Lung microvascular endothelial cell (primary cell): ENCODE results near the gene SYT1. TPM values are rescaled to one million over a fixed set of nuclear protein-coding genes. Genes with fewer than 3 reads are reported as not detected.

Experiments
- DNase-seq, 2 donors: peaks; one replicate each; pipeline versions ENCODE4 v3.0.0 to v3.0.0-alpha.2; 2010; ENCODE audit warnings: low read depth in 2 of 2
- total RNA-seq: library from RNA; depleted of rRNA; stranded (reverse); fragments of >200 nt; gene quantifications from 2 replicates; pipeline ENCODE4 v1.2.1, GENCODE V29; 2014

SYT1 gene
- total RNA-seq, 1 donor from 2014 or later, result 5.4 TPM

DNA sequence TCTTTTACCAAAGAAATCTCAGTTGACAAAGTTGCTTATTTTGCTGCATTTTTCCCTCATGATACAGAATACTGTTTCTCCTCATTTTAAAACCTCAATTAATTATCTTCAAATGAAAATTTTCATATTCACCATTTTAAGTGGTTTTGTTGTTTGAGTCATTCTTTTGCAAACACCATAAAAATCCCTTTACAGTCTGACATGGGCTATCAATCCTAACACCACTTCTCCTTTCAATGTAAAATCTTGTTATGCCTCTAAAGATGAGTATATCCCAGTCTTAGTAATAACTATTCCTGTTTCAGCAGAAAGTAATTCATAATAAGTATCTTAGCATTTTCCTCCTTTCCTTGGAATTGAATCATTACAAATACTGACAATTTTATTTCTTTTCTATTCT, 192.2 kb downstream of the SYT1 start:
- no peak for DNase-seq

DNA sequence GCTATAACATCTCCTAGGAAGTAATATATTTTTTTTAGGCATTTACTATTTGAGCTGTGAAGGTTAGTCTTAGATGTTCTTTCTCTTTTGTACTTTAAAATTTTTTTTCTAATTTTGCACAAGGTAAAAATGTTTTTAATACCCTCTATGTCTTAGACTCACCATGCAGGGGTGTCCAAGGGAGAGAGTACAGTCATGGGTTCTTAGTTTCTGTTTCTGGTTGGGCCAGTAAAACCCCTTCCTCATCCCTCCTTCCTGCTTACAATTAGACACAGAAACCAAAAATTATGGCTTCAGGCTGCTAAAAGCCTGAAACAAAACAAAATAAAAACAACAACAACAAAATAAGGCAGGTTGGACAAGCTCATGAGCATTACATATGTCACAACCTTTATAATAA, 193.0 kb downstream of the SYT1 start:
- no peak for DNase-seq

DNA sequence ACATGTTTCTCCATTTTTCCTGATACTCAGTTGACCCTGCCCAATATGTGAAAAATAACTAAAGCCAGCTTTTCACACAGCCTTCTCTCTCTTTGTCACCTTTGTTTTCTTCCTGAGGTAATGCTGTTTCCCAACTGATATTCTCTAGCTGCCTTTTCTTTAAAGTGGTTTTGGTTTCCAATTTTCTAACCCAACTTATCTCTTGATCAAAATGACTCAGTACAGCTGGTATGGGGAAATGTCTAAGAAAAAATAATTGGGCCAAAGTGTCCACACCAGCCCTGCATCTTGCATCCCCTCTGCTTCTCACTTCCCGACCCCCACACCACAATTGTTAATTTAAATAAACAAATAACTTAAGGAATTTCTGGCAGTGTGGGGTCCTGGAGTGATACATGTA, 193.8 kb downstream of the SYT1 start:
- peak in 1 of 2 donors; percentile 76 for DNase-seq

DNA sequence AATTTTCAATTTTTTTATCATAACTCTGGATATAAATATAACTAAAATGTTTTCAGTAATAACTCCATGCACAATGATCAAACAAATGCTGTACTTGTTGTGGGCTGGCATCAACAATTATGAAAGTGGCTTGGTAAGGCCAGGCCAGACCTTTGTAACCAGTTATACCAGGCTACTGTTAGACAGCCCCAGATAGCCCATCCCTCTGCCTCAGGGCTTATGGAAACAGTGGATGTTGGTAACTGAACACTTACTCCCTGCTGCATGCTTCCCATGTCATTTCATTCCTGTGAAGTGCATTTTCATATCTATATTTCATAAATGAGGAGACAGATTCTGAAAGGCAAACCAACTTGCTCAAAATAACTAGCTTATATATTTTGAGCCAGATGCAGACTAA, 195.0 kb downstream of the SYT1 start:
- DNase-seq, result no peak

DNA sequence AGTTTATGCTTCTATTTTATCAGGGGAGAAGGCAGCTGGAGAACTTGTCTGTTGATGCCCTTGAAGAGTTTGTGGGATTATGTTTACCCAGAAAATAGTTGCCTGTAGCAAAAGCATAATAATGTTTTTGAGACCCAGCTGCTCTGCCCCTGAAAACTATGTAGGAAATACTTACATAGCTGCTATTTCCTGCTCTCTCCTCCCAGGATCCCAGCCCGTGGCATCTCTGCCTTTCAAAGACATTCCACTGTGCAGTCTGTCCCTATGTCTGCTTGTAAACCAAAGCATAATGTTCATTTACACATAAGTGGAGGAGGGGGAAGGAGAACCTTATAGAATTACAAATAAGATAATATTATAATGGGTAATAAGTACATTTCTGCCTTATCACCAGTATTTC, 198.7 kb downstream of the SYT1 start:
- DNase-seq, result peak in 1 of 2 donors; percentile 77

DNA sequence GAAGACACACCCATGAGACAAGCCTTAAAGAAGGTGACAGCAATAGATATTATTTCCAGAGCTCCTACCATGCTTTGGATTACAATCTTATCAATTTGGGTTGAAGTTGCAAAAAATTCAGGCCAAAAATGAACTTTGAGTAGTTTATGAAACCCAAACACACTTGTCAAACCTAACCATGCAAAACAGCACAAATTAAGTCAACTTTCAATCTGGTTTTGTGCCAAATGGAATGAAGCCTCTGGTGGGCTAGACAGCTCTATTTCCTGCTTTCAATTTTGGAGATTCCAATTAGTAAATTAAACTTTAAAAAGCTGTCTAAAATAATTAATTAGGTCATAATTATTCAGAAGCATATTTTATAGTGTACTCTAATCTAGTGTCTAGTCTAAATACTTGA, 203.4 kb downstream of the SYT1 start:
- DNase-seq, result no peak

DNA sequence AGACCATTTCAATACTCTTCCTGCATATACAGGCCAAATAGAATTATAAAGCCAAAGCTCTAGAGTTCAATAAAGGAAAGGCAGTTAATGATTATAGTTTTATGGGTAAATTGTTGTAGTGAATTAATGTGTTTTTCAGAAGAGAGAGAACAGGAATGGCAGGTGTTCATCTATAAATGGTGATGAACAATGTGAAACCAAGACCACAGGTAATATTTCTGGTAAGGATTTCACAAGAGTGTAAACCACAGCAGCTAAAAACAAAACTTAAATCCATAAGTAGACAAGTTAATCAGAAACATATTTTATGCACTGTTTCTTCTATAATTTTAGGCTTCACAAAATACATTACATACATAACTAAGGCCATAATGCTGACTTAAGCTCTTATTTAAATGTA, 204.4 kb downstream of the SYT1 start:
- DNase-seq, result no peak

DNA sequence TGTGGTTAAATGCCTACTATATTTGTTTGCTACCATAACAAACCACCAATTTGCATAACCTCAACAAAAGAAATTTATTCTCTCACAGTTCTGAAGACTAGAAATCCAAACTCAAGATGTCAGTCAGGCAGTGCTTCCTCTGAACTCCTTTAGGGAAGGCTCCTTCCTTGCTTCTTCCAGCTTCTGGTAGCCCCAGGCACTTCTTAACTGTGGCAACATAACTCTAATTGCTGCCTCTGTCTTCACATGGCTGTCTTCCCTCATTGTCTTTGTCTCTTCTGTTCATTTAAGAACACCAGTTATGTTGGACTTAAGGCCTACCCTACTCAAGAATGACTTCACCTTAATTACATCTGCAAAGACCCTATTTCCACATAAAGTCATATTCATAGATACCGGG, 206.9 kb downstream of the SYT1 start:
- no peak for DNase-seq

DNA sequence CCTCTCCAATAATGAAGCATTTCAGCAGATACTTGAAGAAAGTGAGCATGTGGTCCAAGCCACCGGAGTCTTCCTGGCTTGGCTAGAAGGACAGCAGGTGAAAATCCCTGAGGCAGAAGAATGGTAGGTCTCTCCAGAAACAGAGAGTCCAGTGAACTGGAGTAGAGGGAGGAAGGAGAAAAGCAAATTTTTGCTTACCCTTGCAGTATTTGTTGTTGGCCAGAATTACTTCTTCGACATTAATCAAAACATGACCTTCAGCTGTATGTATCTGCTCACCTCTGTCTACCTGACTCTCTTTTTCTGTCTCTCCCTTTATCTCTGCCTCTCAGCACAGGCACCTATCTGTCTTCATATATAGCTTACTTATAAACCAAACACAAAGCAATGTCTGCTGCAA, 208.9 kb downstream of the SYT1 start:
- DNase-seq, result no peak

DNA sequence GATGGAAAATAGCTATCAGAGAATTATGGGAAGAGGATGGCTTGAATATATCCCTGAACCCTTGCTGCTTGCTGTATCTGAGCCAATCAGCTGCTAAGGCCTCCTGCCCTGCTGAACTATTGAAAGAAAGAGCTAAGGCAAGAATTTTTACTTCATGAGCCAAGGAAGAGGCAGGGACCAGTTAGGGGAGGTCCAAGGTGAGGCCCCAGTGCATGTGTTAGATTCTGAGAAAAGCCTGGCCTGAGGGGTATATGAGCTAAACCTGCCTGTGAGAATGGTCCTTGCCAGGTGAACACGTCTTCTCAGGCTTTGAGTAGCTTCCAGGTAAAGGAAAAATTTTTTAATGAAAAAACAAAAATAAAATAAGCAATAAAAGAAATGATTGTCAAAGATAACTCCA, 218.0 kb downstream of the SYT1 start:
- no peak for DNase-seq

DNA sequence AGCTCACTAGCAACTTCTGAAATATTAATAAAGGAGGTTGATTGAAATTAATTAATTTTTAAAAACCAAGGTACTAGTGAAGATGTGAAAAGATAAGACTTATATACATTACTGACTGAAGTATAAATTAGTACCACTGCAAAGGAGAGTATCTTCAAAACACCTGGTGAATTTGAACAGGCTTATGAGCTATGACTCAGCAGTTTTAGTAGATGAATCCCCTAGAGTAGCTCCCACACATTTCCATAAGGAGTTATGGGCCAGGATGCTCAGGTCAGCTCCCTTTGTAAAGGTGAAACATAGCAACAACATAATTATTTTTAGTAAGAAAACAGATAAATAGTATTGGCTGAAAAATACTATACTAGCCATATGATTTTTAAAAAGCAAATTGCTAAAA, 218.6 kb downstream of the SYT1 start:
- DNase-seq, result no peak

DNA sequence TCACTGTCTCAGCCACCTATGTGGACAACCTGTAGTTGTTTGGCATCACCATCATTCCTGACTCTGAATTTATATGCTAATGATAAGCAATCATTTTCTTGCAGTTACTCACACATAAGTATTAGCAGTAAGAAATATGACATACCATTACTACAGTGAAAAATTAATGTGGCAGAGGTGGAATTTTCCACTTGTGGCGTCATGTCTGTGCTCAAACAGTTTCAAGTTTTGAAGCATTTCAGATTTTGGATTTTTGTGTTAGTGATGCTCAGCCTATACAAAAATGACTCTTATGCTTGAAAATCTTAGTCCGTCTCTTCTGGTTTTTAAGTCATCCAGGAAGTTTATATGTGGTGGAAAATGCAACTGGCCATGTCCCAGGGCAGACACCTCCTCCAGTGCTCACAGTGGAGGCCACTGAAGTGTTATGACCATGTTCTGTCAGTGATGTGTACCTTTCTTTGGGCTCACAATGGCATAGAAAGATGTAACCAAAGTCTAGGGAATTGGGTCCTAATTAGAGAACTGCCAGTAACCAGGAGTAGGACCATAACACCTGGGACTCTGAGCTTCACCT, 220.6 kb downstream of the SYT1 start:
- DNase-seq, result no peak

DNA sequence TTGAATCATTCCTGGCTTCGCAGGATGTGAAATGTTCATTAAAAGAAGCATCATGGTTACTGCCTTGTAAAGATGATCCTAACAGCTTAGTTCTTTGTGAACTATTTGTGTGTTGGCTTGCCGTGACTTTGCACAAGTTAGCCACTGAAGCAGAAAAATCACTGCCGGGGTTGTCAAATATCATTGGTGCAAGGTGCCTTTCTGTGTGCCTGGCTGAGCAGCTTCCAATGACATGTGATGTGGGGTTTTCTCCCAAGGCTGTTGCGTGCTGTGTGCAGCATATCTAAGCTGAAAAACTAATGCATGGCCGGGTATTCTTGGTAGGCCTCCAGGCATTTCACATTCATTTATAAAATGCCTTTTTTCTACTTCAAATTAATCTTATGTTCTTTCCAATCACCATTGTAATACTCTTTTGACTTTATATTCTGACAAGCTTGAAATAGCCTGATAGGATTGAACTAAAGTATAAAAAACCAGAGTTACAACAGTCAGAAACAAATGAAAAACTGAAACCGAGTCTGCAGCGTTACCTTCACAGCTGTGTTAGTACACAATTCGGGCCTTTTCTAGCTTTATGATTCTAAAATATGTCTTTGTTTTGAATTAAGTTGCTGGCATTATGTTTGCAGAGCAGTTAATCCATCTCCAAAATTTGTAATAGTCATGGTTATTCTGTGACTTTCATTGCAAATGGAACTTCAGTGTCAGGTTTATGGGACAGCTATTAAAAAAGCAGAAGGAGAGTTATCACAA, 222.1 kb downstream of the SYT1 start:
- no peak for DNase-seq

DNA sequence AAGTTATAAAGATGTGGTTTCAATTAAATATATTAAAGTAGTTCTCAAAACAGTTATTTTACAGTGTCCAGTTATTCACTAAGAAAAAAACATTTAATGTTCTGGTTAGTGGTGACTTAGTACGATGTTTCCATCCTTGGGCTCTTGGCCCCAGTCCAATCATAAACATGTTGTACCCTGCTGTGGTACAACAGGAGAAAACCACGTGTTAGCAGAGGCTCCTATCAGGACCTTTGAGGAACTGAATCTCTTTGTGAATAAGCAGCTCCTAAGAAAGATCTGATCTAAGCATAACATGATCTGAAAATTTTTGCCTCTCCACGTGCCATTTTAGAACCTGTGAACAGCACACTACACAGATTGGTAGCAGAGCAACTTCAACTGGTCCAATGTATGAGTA, 234.0 kb downstream of the SYT1 start:
- DNase-seq, result no peak

DNA sequence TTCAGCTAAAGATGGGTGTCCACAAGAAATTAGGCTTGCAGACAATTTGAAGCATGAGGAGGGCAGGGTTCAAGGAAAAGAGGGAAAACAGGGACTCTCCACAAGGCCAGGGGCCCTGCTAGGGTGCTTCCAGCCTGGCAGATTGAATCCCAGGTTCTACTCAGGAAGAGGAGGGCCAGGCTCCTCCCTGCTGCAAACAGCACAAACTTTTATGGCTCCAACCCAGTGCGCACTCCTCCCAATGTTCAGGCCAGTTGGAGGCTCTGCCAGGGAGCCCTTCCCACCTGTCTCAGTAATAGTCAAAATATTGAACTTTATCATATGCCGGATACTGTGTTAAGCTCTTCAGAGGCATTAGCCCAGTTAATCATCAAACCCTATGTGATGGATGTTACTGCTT, 244.4 kb downstream of the SYT1 start:
- no peak for DNase-seq

DNA sequence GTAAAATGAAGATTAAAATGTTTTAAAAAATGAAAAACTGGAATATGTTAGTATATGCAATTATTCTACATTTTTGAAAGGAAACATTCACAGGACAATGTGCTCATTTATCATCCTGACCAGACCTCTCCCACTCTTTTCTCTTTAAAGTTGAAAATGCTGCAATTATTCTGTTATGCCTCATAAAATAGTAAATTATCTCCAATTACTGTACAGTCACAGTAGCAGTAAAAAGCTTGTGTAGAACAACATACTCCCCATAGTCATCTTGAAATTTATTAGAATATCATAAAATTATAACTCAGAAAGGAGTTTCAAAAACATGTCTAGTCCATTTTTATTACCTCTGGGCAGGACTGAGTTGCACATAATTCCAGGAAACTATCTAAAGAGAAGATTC, 250.3 kb downstream of the SYT1 start:
- no peak for DNase-seq

DNA sequence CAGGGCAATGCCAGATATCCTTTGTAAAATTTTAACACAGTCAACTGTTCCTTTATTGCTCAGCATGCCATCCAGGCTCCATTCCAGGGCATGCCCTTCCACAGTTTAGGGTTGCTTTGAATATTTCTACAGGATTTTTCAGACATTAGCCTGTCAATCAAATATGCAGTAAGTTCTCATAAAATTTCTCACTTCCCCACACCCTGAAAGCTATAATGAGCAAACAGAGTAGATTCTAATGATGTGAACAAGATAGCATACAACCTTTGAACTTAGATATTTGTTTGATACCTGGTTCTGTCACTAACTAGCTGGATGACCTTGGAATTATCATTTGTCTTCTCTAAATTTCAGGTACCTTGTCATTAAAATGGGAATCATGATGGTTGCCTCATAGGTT, 251.2 kb downstream of the SYT1 start:
- no peak for DNase-seq

DNA sequence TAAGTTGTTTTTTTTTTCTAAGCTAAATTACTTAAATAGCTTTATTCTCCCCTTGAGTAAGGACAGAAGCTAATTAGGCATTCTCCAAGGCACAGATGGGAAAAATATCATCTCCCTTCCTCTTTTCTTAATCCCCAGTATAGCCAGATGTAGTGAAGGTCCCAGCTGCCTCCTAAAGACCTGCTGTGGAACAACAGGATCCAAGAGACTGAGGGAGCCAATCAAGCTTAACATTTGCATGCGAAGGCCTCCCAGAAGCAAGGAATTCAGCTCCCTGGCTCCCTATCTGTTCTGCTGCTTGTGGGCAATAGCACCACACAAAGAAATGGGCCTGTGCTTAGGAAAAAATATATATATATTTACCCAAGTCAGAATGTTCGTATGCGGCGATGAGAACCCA, 255.2 kb downstream of the SYT1 start:
- DNase-seq, result no peak

DNA sequence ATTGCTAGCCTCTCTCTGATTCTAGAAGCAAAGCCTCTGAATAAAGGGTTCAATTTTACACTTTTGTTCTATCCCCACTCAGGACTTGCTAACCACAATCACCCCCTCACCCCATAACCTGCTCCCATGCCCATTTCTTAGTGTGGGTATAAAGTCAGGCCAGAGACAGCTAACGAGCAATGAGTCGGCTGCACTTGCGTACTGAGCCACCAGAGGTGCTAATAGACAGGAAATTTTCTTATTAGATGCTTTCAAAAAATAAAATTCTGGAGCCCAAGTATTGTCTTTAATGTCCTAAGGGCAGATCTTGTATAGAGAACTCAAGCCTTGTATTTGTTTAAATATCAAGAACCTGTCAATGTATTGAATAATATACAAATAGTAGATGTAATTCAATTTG, 256.9 kb downstream of the SYT1 start:
- peak; percentile 9 to 36 for DNase-seq

DNA sequence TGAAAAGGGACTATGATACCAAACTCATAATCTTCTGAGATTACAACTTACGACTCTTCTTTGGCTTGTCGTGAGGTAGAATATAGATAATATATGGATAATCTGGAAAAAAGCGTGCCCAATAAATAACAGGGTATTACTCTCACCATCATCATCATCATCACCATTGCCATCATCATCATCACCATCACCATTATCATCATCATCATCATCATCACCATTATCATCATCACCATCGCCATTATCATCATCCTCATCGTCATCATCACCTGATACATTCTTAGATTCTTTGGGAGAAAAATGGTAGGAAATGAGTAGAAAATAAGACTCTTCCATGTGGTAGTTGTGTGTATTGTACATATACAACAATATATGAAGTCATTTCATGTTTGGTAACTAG, 259.8 kb downstream of the SYT1 start:
- DNase-seq, result no peak

DNA sequence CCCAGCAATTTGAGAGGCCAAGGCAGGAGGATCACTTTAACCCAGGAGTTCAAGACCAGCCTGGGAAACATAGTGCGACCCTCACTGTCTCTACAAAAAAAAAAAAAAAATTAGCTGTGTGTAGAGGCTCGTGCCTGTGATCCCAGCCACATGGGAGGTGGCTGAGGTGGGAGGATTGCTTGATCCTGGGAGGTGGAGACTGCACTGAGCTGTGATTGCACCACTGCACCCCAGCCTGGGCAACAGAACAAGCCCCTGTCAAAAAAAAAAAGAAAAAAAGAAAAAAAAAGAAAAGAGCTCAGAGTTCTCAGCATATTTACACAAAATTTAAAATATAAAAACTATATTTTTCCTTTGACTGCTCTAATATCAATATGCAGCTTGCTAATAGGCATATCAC, 260.8 kb downstream of the SYT1 start:
- no peak for DNase-seq

DNA sequence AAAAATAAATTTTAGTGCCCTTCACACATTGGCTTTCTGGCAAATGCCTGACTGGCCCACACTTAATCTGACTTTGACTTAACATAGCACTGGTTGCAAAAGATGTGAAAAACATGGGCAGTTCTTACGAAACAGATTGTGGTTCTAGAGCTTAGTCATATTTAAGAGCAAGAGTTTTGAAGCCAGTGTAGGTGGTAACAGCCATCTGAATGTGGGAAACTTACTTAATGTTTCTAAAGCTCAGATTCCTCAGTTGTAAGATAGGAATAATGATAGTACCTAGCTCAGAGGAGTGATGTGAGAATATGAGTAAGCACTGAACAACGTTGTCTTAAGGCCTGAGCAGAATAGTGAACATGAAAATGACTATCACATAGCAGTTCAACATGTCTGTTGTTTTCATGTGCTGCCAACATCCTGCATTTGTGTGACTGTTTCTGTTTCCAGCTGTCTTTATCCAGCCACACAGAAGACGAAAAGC, 262.7 kb downstream of the SYT1 start:
- DNase-seq, result peak; percentile 1 to 8

DNA sequence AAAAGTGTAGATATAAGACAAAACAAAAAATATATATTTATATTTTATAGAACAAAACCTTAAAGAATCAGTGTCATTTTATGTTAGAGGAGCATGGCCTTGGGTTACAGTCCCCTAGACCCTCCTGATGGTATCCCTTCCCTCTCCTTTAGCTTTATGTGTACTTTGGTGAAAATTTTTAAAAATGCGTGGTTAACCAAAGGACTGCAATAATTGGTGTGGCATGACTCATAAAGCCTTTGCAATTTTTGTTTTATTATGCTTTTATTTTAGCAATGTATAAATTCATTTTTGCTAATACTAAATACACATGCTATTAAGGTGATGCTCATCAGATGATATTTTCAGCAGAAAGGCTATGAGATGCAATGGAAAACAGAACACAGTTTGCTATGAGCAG, 264.4 kb downstream of the SYT1 start:
- no peak for DNase-seq

DNA sequence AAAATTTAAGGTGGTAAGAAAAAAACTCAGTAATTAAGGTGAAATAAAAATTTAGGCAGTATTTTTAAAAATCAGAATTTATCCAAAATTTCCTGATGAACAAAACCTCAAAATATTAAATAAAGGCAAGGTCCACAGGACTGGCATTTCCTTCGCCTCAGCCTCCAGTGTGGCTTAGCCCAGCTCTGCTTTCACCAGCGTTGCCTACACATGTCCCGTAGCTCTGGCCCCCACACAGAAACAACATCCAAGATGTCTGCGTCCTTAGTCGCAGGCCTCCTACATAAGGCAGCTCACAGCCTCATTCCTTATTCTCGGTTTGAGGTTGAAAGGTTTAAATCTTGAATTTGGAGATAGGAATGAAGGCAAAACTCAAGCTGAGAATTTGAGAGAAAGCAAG, 274.3 kb downstream of the SYT1 start:
- DNase-seq, result no peak
